ENCODE data around the gene IPO13. TPM values are rescaled to one million over a fixed set of nuclear protein-coding genes. Genes with fewer than 3 reads are reported as not detected.

IPO13 gene
- total RNA-seq, 2 experiments from 2014 or later, result 22.0 to 27.2 TPM

- POLR2A ChIA-PET, result interaction anchor here (0.6 kb wide), 2 partner anchors 404 to 520 kb away, joined by 3 read pairs; no protein-coding TSS in a partner anchor
- CTCF ChIA-PET, result interaction anchor here (0.6 to 6.7 kb wide), 27 partner anchors 8 to 413 kb away, joined by 3 to 93 read pairs (median 5); partner anchors contain the start of genes DPH2 and IPO13
- no peaks in the 10 kb centered on the region for H3K9me3 Mint-ChIP-seq
- DNase-seq, result no peak
- peaks cover 21% of the 10 kb centered on the region for H3K27me3 Mint-ChIP-seq
- H3K4me3 Mint-ChIP-seq, result no peak within 1 kb of the TSS
- no peak within 1 kb of the TSS for H3K27ac Mint-ChIP-seq
- H3K36me3 Mint-ChIP-seq (ENCODE audit: low read depth), result no peaks in the 10 kb centered on the region
- peaks cover 17% of the 10 kb centered on the region for H3K4me1 Mint-ChIP-seq
These were observed 13.2 kb upstream of the IPO13 start, which contains the start of gene ARTN for GRCh38 chr1:43933386-43934100. Gene ARTN (plus strand): TSS chr1:43933801. CDS start chr1:43935657, 1,856 bp downstream.

DNA sequence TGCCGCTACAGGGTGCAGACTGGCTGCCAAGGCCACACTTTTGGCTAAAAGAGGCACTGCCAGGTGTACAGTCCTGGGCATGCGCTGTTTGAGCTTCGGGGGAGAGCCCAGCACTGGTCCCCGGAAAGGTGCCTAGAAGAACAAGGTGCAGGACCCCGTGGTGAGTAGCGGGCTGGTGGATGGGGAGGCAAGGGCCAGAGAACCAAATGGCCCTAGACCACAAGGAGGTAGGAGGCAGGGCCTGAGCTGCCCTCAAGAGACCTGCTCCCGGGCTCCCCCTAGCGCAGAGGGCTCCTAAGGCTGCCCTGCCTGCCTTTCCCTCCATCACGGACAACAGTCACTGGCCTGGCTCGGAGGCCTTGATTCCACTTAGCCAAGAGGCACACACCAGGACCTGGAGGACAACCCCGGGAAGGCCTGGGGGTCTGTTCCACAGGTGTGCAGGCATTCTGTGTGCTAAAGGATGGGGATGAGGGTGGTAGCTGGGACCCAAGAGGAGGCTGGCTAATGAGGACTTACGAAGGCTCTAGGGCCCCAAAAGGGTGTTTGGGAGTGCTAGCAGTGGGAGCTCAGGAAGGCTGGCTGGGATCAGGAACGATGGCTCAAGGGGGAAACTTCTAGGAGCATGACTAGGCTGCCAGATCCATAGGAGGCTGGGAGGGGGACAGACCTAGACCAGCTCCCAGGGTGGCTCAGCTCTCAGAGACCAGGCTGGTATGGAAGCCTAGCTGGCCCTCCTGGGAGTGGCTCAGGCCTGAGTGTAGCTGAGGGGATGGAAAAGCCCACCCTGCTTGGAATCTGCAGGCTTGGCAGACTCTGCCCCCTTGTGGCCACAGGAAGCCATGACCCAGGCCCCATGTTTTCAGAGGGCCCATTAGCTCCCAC is 12.4 kb upstream of the IPO13 start:
- Mint-ChIP-seq H3K27me3 (peaks cover 21% of the 10 kb centered on the region), H3K4me3 (no peak overlapping the region), H3K36me3 (ENCODE audit: low read depth) (no peaks in the 10 kb centered on the region), H3K27ac (no peak overlapping the region), H3K4me1 (peaks cover 17% of the 10 kb centered on the region), H3K9me3 (no peaks in the 10 kb centered on the region)
- POLR2A ChIA-PET, result interaction anchor here (0.6 kb wide), 2 partner anchors 11 to 12 kb away, joined by 3 read pairs; no protein-coding TSS in a partner anchor
- CTCF ChIA-PET, result interaction anchor here (0.6 to 6.7 kb wide), 50 partner anchors 9 to 413 kb away, joined by 3 to 93 read pairs (median 4); partner anchors contain the start of genes DPH2, IPO13 and PTPRF
- DNase-seq, result peak; percentile 62

DNA sequence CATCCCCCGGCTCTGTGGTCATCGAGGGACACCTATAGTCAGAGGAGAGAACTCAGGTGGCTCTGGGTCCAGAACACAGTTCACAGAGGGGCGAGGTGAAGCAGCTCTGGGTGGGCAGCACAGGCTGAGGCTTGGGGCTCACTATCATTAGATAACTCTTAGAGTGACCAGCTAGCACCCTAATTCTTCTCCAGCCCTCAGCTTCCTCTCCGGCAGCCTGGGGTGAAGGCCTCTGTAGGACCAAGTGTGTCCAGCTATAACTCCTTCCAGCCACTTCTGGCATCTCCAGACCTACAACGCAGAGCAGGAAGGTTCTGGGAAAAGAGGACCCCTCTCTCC is 11.8 kb upstream of the IPO13 start:
- H3K9me3 Mint-ChIP-seq, result no peaks in the 10 kb centered on the region

GRCh38 chr1:43935711-43936427 is 10.9 kb upstream of the IPO13 start:
- Mint-ChIP-seq H3K36me3 (ENCODE audit: low read depth) (no peaks in the 10 kb centered on the region), H3K9me3 (no peaks in the 10 kb centered on the region), H3K4me3 (no peak overlapping the region), H3K4me1 (peaks cover 20% of the 10 kb centered on the region), H3K27ac (no peak overlapping the region), H3K27me3 (peaks cover 21% of the 10 kb centered on the region)
- POLR2A ChIA-PET, result no interaction called here
- CTCF ChIA-PET, result interaction anchor here (0.8 to 6.7 kb wide), 18 partner anchors 10 to 243 kb away, joined by 3 to 93 read pairs (median 5); partner anchors contain the start of gene IPO13
- no peak for DNase-seq

More for the DNA sequence above, 11.8 kb upstream of the IPO13 start:
- Mint-ChIP-seq H3K36me3 (ENCODE audit: low read depth) (no peaks in the 10 kb centered on the region), H3K4me3 (no peak overlapping the region), H3K27ac (no peak overlapping the region), H3K27me3 (peaks cover 21% of the 10 kb centered on the region), H3K4me1 (peaks cover 20% of the 10 kb centered on the region)
- POLR2A ChIA-PET, result interaction anchor here (0.6 kb wide), 1 partner anchor 10 kb away, joined by 3 read pairs; no protein-coding TSS in a partner anchor
- CTCF ChIA-PET, result interaction anchor here (0.7 to 6.7 kb wide), 46 partner anchors 9 to 414 kb away, joined by 3 to 93 read pairs (median 5); partner anchors contain the start of genes DPH2, IPO13 and PTPRF
- DNase-seq, result no peak

DNA sequence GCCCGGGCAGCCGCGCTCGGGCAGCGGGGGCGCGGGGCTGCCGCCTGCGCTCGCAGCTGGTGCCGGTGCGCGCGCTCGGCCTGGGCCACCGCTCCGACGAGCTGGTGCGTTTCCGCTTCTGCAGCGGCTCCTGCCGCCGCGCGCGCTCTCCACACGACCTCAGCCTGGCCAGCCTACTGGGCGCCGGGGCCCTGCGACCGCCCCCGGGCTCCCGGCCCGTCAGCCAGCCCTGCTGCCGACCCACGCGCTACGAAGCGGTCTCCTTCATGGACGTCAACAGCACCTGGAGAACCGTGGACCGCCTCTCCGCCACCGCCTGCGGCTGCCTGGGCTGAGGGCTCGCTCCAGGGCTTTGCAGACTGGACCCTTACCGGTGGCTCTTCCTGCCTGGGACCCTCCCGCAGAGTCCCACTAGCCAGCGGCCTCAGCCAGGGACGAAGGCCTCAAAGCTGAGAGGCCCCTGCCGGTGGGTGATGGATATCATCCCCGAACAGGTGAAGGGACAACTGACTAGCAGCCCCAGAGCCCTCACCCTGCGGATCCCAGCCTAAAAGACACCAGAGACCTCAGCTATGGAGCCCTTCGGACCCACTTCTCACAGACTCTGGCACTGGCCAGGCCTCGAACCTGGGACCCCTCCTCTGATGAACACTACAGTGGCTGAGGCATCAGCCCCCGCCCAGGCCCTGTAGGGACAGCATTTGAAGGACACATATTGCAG is 10.2 kb upstream of the IPO13 start:
- no peak for DNase-seq
- ChIA-PET POLR2A (interaction anchor here (0.5 kb wide), 1 partner anchor 62 kb away, joined by 3 read pairs; no protein-coding TSS in a partner anchor), CTCF (interaction anchor here (1.1 to 6.7 kb wide), 4 partner anchors 10 to 172 kb away, joined by 3 to 93 read pairs (median 50); partner anchors contain the start of gene IPO13)
- H3K36me3 Mint-ChIP-seq (ENCODE audit: low read depth), result no peaks in the 10 kb centered on the region
- peaks cover 21% of the 10 kb centered on the region for H3K27me3 Mint-ChIP-seq
- H3K4me3 Mint-ChIP-seq, result peak overlapping the region; percentile 25
- no peaks in the 10 kb centered on the region for H3K9me3 Mint-ChIP-seq
- peaks cover 20% of the 10 kb centered on the region for H3K4me1 Mint-ChIP-seq
- H3K27ac Mint-ChIP-seq, result no peak overlapping the region

GRCh38 chr1:43937179-43937865 is 9.4 kb upstream of the IPO13 start:
- POLR2A ChIA-PET, result no interaction called here
- H3K4me3 Mint-ChIP-seq, result no peak overlapping the region

GRCh38 chr1:43938383-43938782 is 8.4 kb upstream of the IPO13 start:
- POLR2A ChIA-PET, result no interaction called here
- CTCF ChIA-PET, result interaction anchor here (0.5 to 6.7 kb wide), 6 partner anchors 8 to 173 kb away, joined by 3 to 85 read pairs (median 4); partner anchors contain the start of gene IPO13
- Mint-ChIP-seq H3K4me1 (peaks cover 15% of the 10 kb centered on the region), H3K9me3 (no peaks in the 10 kb centered on the region), H3K27ac (no peak overlapping the region), H3K36me3 (ENCODE audit: low read depth) (peaks cover 2% of the 10 kb centered on the region), H3K27me3 (peaks cover 11% of the 10 kb centered on the region), H3K4me3 (no peak overlapping the region)
- DNase-seq, result no peak

More at GRCh38 chr1:43937179-43937865, 9.4 kb upstream of the IPO13 start:
- CTCF ChIA-PET, result interaction anchor here (1.4 to 6.7 kb wide), 4 partner anchors 8 to 172 kb away, joined by 5 to 93 read pairs (median 46); partner anchors contain the start of gene IPO13
- Mint-ChIP-seq H3K4me1 (peaks cover 20% of the 10 kb centered on the region), H3K27ac (no peak overlapping the region), H3K36me3 (ENCODE audit: low read depth) (no peaks in the 10 kb centered on the region), H3K27me3 (peaks cover 21% of the 10 kb centered on the region), H3K9me3 (no peaks in the 10 kb centered on the region)
- no peak for DNase-seq

DNA sequence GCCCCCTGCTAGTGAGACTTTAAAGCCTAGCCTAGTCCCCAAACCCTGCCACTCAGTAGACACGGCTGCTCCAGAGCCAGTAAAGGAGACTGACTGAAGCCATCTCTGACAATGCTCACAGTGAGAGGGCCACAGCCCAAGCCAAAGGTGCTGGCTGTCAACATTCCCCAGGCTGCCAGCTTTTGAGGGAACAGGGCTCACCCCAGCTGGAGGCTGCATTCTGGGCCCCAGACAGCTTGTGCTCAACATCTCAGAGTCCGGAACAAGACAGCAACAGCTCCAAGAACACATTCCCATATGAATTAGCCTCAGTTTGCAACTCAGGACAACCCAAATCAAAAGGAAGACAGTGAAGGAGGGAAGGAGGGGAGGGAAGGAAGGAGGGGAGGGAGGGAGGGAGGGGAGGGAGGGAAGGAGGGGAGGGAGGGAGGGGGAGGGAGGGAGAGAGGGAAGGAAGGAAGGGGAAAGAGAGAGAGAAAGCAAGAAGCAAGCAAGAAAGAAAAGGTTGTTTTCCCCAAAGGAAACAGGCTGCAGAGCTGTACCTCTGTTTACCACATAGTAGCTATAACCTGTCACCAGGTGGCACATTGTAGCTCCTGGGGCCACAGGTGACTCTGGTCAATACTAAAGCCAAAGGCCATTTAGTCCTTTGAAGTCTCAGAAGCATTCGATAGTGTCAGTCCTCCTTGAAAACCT is 7.7 kb upstream of the IPO13 start:
- Mint-ChIP-seq H3K4me1 (peaks cover 12% of the 10 kb centered on the region), H3K4me3 (no peak overlapping the region), H3K27me3 (peaks cover 7% of the 10 kb centered on the region), H3K36me3 (ENCODE audit: low read depth) (peaks cover 2% of the 10 kb centered on the region), H3K27ac (no peak overlapping the region), H3K9me3 (no peaks in the 10 kb centered on the region)
- ChIA-PET POLR2A (no interaction called here), CTCF (interaction anchor here (0.5 to 6.7 kb wide), 6 partner anchors 7 to 176 kb away, joined by 3 to 85 read pairs (median 5); partner anchors contain the start of gene IPO13)
- no peak for DNase-seq

- Mint-ChIP-seq H3K9me3 (no peaks in the 10 kb centered on the region), H3K4me3 (no peak overlapping the region), H3K27me3 (no peaks in the 10 kb centered on the region), H3K36me3 (ENCODE audit: low read depth) (peaks cover 4% of the 10 kb centered on the region), H3K27ac (no peak overlapping the region), H3K4me1 (peaks cover 28% of the 10 kb centered on the region)
- POLR2A ChIA-PET, result no interaction called here
- CTCF ChIA-PET, result interaction anchor here (1.2 to 9.2 kb wide), 2 partner anchors 8 to 292 kb away, joined by 3 to 93 read pairs; partner anchors contain the start of genes ARTN and KDM4A
- DNase-seq, result no peak
These were observed 4.3 kb upstream of the IPO13 start for GRCh38 chr1:43942411-43942810.

DNA sequence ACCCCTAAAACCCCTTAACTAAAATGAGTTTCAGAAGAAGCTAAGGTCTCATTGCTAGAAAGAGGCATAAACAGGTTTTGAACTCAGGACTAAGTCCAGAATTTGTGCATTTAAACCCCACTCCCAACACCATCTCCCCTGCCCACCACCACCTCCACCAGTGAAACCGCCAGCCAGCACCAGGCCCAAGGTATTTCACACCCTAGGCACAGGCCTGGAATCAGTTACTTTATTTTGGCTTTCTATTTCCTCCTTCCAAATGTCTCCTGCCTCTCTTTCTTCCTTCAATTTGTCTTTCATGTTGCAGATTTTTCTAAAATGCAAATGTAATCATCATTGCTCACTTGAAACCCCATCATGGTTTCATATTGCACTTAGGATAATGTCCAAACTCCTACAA is 1.9 kb upstream of the IPO13 start:
- Mint-ChIP-seq H3K36me3 (ENCODE audit: low read depth) (peaks cover 4% of the 10 kb centered on the region), H3K4me1 (peaks cover 43% of the 10 kb centered on the region), H3K27ac (no peak overlapping the region), H3K27me3 (no peaks in the 10 kb centered on the region), H3K9me3 (no peaks in the 10 kb centered on the region), H3K4me3 (peak overlapping the region; percentile 80)
- ChIA-PET CTCF (interaction anchor here (1.2 to 9.2 kb wide), 4 partner anchors 11 to 79 kb away, joined by 3 to 93 read pairs (median 6); partner anchors contain the start of gene ARTN), POLR2A (interaction anchor here (0.6 kb wide), 1 partner anchor 10 kb away, joined by 3 read pairs; no protein-coding TSS in a partner anchor)
- no peak for DNase-seq

All from activated CD4-positive, alpha-beta T cell treated with anti-CD3 and anti-CD28 coated beads, Interleukin-2, amount 10 ng/mL, durations not matched to agents 7 days and 5 days (primary cell).